Measurements from ENCODE around the gene FILIP1L.

The FILIP1L gene

DNA sequence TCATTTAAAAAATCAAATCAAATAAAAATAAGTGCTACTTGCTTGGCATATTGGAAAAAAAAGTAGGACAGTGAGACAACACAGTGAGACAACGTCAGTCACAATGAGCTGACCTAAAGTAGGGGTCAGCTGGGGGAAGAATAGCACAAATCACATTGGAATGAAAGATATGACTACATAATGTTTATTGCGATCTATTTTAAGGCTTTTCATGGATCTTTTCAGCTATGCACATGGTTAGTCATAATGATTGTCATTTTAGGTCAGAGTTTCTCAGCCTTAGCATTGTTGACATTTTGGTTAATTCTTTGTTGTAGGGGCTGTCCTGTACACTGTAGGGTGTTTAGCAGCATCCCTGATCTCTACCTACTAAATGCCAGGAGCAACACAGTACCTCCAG lies 252.1 kb downstream of the FILIP1L start:
- TF ChIP-seq, protein P1, sequence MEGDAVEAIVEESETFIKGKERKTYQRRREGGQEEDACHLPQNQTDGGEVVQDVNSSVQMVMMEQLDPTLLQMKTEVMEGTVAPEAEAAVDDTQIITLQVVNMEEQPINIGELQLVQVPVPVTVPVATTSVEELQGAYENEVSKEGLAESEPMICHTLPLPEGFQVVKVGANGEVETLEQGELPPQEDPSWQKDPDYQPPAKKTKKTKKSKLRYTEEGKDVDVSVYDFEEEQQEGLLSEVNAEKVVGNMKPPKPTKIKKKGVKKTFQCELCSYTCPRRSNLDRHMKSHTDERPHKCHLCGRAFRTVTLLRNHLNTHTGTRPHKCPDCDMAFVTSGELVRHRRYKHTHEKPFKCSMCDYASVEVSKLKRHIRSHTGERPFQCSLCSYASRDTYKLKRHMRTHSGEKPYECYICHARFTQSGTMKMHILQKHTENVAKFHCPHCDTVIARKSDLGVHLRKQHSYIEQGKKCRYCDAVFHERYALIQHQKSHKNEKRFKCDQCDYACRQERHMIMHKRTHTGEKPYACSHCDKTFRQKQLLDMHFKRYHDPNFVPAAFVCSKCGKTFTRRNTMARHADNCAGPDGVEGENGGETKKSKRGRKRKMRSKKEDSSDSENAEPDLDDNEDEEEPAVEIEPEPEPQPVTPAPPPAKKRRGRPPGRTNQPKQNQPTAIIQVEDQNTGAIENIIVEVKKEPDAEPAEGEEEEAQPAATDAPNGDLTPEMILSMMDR (IDR thresholded peaks at IDR 0.05; ENCODE audit: low read depth, low read length), result no peak
- DNase-seq (ENCODE audit: low read depth in 2 of 2), result peak; percentile 15 to 81
- no peak overlapping the region for H3K4me3 ChIP-seq (replicated peaks in 1 of 2; ENCODE audit: low read depth in 2 of 2, low read length in 2 of 2)

DNA sequence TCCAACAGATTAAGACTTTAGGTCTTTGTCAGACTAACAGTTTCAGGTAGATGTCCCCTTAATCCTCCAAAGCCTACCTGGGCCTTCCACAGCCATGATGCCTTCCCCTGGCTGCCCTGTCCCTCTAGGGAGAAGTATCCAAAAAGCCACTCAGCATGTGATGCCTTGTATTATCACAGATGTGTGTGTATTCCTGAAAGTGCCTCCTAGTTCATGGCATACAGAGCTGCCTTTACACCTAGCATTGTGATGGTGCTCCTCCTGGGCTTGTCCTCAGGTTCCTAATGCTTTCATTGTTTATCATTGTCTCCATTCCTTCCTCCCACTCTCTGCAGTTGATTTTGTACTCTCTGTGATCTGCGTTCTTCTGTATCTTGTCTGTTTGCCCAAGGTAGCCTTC lies 253.1 kb downstream of the FILIP1L start:
- no peak for DNase-seq (ENCODE audit: low read depth in 2 of 2)
- TF ChIP-seq, protein P1 (IDR thresholded peaks at IDR 0.05; ENCODE audit: low read depth, low read length), result no peak
- no peak overlapping the region for H3K4me3 ChIP-seq (replicated peaks in 1 of 2; ENCODE audit: low read depth in 2 of 2, low read length in 2 of 2)

DNA sequence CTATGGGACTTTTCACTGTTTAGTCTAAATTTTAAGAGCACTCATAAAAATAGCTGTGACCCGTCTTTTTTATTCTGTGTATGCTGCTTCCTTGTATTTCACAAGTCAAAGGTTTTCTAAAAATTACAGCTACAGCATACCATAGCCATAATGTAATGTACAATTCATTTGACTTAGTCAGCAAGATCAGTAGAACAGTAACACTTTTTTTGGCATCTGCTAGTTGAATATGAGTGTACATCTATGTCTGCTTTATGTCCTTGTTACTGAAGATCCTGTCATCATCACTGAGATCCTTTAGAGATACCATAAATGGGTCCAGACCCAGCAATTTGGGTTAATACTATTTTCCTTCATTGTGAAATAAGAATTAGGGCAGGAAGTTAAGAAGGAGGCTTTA lies 254.5 kb downstream of the FILIP1L start:
- peak; percentile 93 to 97 for DNase-seq (ENCODE audit: low read depth in 2 of 2)
- TF ChIP-seq, protein P1 (IDR thresholded peaks at IDR 0.05; ENCODE audit: low read depth, low read length), result no peak
- H3K4me3 ChIP-seq (replicated peaks in 1 of 2; ENCODE audit: low read depth in 2 of 2, low read length in 2 of 2), result no peak overlapping the region

DNA sequence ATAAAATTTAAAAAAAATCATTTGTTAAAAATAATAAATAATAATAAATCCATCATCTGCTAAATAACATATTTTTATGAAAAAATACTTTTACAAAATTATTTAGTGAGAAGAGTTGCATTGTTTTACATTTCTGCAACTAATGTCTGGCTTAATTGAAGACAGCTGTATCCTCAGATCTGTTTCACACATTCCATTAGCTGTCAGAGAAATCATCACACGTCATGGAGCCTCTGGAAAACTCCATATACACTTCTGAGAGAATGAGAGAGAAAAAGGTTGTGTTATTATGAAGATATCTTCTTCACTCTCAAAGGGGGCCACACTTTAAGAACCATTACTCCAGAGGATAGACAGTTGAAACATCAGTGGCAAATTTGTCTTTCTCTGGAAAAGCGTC lies 255.8 kb downstream of the FILIP1L start:
- DNase-seq (ENCODE audit: low read depth in 2 of 2), result no peak
- H3K4me3 ChIP-seq (replicated peaks in 1 of 2; ENCODE audit: low read depth in 2 of 2, low read length in 2 of 2), result no peak overlapping the region
- TF ChIP-seq, protein P1 (IDR thresholded peaks at IDR 0.05; ENCODE audit: low read depth, low read length), result no peak

DNA sequence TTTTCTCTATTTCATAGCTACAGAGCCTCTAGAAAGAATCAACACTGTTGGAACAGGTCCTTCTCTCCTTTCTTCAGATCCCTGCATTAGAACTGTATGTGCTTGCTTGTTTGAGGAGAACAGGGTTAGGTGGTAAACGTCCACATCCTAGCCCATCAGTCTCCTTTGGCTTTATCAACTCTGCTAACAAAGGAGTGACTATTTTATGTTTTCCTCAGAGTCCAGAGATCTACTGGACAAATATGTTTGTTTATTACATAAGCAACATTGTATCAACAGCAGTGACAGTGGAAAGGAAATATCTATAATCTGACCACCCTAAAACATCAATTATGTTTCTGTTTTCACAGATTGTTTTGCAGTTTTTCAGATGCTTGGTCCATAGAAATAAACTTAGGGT lies 257.0 kb downstream of the FILIP1L start:
- DNase-seq (ENCODE audit: low read depth in 2 of 2), result no peak
- no peak overlapping the region for H3K4me3 ChIP-seq (replicated peaks in 1 of 2; ENCODE audit: low read depth in 2 of 2, low read length in 2 of 2)
- TF ChIP-seq, protein P1 (IDR thresholded peaks at IDR 0.05; ENCODE audit: low read depth, low read length), result no peak

DNA sequence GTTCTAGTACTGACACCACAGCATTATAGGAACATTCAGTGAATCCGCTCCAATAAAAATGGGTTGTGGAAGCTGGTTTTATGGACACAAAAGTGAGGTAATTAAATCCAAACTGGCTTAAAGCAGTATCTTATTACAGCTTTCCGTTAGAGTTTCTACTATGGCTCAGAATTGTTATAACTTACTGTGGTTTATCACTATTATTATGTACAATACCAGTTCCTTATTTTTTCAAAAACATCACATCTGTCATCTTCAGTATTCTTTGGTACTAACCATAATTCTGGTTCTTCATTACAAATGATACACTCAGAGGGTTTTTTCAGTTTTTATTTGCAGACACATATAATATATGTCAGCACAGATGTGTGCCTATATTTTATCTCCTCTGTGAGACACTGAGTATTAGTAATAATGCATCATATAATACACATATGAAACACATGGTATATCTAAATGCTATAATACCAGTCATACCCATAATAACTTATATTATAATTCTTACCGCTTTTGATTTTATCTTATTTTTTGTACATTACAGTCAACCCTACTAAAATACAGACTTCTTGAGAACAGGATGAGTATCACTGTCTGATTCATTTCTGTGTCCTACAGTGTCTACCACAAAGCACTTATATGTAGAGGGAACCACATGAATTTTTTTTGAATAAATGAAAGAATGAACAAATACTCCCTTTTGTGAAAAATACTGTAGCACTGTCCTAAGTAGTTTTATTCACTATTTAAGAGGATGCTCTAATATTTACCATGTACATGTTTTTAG lies 257.7 kb downstream of the FILIP1L start:
- no peak overlapping the region for H3K4me3 ChIP-seq (replicated peaks in 1 of 2; ENCODE audit: low read depth in 2 of 2, low read length in 2 of 2)
- TF ChIP-seq, protein P1 (IDR thresholded peaks at IDR 0.05; ENCODE audit: low read depth, low read length), result no peak
- no peak for DNase-seq (ENCODE audit: low read depth in 2 of 2)

DNA sequence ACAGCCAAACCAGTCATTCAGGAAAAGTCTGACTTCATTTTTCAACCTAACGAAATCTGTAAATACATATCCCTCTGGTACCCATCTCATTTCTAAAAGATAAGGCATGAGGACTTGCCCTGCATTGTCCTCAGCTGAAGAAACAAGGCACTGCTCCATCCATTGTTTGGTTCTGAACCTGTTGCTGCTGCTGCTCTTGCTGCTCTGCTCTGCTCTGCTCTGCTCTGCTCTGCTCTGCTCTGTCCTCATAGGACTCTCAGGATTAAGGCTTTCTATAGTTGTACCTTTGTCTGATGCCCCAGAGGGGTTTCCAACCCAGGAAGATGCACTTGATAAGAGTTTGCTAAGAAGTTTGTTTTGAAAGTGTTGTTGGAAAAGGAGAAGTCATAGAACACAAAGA lies 258.4 kb downstream of the FILIP1L start:
- H3K4me3 ChIP-seq (replicated peaks in 1 of 2; ENCODE audit: low read depth in 2 of 2, low read length in 2 of 2), result no peak overlapping the region
- no peak for DNase-seq (ENCODE audit: low read depth in 2 of 2)
- TF ChIP-seq, protein P1 (IDR thresholded peaks at IDR 0.05; ENCODE audit: low read depth, low read length), result no peak
